Activated CD8-positive, alpha-beta T cell treated with anti-CD3 and anti-CD28 coated beads, Interleukin-2, amount 10 ng/mL, durations not matched to agents 7 days and 5 days (primary cell): Measurements from ENCODE around the gene AADACL2. TPM values are rescaled to one million over a fixed set of nuclear protein-coding genes. Genes with fewer than 3 reads are reported as not detected.

Experiments used
- ATAC-seq: fragments of 150-1000 bp; cut with Tn5 transposase; one replicate; pipeline ENCODE4 v1.10.0; 2021; ENCODE audit warnings: moderate library complexity
- CTCF ChIA-PET: fragments of 350-600 bp; sonication (Branson Sonifier 250); formaldehyde crosslinking; loops from one replicate; lab custom pipeline; 2021; ENCODE audit warnings: antibody characterized with exemption; lab: Charles Lee
- POLR2A ChIA-PET: fragments of 350-600 bp; sonication (Branson Sonifier 250); formaldehyde crosslinking; loops from one replicate; lab custom pipeline; 2021; ENCODE audit warnings: antibody characterized with exemption; lab: Charles Lee
- DNase-seq: peaks from one replicate; pipeline ENCODE4 v3.0.0-alpha.2; 2020
- H3K27ac Mint-ChIP-seq: one replicate; pipeline ENCODE4 v1.8.0; 2021; ENCODE audit warnings: mild to moderate bottlenecking, mixed read lengths
- H3K27me3 Mint-ChIP-seq: one replicate; pipeline ENCODE4 v1.8.0; 2021; ENCODE audit warnings: low read depth, mixed read lengths
- H3K36me3 Mint-ChIP-seq: one replicate; pipeline ENCODE4 v1.8.0; 2021; ENCODE audit warnings: low read depth, mixed read lengths
- H3K4me1 Mint-ChIP-seq: one replicate; pipeline ENCODE4 v1.8.0; 2021; ENCODE audit warnings: low read depth, mixed read lengths
- H3K4me3 Mint-ChIP-seq: one replicate; pipeline ENCODE4 v1.8.0; 2021; ENCODE audit warnings: mild to moderate bottlenecking, mixed read lengths
- H3K9me3 Mint-ChIP-seq: one replicate; pipeline ENCODE4 v1.8.0; 2022; ENCODE audit warnings: mixed read lengths; ENCODE audit not compliant: insufficient read depth
- total RNA-seq, 2 experiments: library from RNA; stranded (reverse); gene quantifications; one replicate each; pipeline ENCODE4 v1.2.3, GENCODE V29; 2021

Gene AADACL2
- not detected for total RNA-seq

DNA sequence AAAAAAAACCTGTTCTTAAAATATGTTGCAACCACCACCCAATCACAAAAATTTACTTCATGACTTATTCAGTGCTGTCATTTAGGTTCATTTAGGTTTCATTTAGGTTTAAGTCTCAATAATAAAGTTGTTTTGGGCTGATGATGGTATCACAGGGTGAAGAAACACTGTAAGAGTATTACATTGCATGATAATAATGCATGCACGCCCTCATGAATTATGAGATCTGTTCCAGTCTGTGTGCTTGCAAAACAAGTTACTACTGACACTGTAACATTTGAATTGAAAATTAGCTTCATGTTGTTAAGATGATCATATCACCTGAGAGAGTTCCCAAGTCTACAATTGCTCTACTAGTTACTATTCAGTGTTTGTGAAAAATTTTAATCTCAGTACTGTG is at the start of gene AADACL2:
TSS of gene AADACL2 (plus strand) at position 315 of the 400 bp plus-strand sequence. CDS start 109 bp downstream, outside the sequence.
- no peak for ATAC-seq
- Mint-ChIP-seq H3K36me3 (no peaks in the 10 kb centered on the region), H3K4me3 (no peak within 1 kb of the TSS), H3K27ac (no peak within 1 kb of the TSS), H3K4me1 (no peaks in the 10 kb centered on the region), H3K27me3 (no peaks in the 10 kb centered on the region), H3K9me3 (no peaks in the 10 kb centered on the region)
- ChIA-PET CTCF (interaction anchor here (0.7 to 1.1 kb wide), 2 partner anchors 9 to 13 kb away, joined by 3 read pairs; no protein-coding TSS in a partner anchor), POLR2A (no interaction called here)
- no peak for DNase-seq

DNA sequence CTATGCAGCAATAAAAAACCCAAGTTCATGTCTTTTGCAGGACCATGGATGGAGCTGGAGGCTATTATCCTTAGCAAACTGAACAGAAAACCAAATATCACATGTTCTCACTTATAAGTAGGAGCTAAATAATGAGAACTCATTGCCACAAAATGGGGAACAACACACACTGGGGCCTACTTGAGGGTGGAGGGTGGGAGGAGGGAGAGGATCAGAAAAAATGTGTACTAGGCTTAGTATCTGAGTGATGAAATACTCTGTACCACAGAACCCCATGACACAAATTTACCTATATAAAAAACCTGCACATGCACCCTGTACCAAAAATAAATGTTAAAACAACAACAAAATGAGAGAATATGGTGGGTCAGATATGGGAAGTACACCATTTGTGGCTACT is 49.6 kb upstream of the AADACL2 start:
- CTCF ChIA-PET: no interaction called here

DNA sequence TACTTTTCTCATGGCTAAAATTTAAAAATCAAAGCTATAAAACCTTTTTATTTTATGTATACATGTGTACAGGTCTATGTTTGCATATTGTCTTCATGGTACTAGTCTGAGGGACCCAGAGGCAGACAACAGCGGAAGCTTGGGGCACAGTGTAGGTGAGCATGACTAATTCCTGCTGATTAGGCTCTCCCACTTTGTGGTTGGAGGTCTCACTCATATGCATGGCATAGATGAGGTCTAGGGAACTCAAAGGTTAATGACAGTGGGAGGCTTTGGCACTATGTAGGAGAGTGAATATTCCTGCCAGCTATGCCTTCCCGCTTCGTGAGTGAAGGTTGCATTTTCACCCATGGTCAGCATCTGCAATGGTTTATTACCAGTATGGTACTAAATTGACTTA is 47.5 kb upstream of the AADACL2 start:
- Mint-ChIP-seq H3K4me1 (no peaks in the 10 kb centered on the region), H3K36me3 (no peaks in the 10 kb centered on the region), H3K9me3 (no peaks in the 10 kb centered on the region), H3K27me3 (no peaks in the 10 kb centered on the region), H3K4me3 (no peak overlapping the region), H3K27ac (no peak overlapping the region)
- DNase-seq (no peak), ATAC-seq (no peak)
- ChIA-PET POLR2A (no interaction called here), CTCF (no interaction called here)

More for the DNA sequence above, 49.6 kb upstream of the AADACL2 start:
- Mint-ChIP-seq H3K4me1 (no peaks in the 10 kb centered on the region), H3K9me3 (no peaks in the 10 kb centered on the region), H3K27me3 (no peaks in the 10 kb centered on the region), H3K27ac (no peak overlapping the region), H3K4me3 (no peak overlapping the region), H3K36me3 (no peaks in the 10 kb centered on the region)
- ATAC-seq: no peak
- no peak for DNase-seq
- POLR2A ChIA-PET: no interaction called here

GRCh38 chr3:151687076-151687475 is 46.7 kb upstream of the AADACL2 start:
- ATAC-seq: no peak
- no peaks in the 10 kb centered on the region for H3K36me3 Mint-ChIP-seq
- CTCF ChIA-PET: no interaction called here

GRCh38 chr3:151688571-151688970 is 45.2 kb upstream of the AADACL2 start:
- ChIA-PET CTCF (no interaction called here), POLR2A (no interaction called here)
- no peaks in the 10 kb centered on the region for H3K27me3 Mint-ChIP-seq
- no peaks in the 10 kb centered on the region for H3K36me3 Mint-ChIP-seq
- DNase-seq (no peak), ATAC-seq (no peak)
- H3K27ac Mint-ChIP-seq: no peak overlapping the region
- H3K4me1 Mint-ChIP-seq: no peaks in the 10 kb centered on the region
- H3K4me3 Mint-ChIP-seq: no peak overlapping the region
- H3K9me3 Mint-ChIP-seq: no peaks in the 10 kb centered on the region

More at GRCh38 chr3:151687076-151687475, 46.7 kb upstream of the AADACL2 start:
- Mint-ChIP-seq H3K4me3 (no peak overlapping the region), H3K9me3 (no peaks in the 10 kb centered on the region), H3K4me1 (no peaks in the 10 kb centered on the region), H3K27me3 (no peaks in the 10 kb centered on the region), H3K27ac (no peak overlapping the region)
- no peak for DNase-seq
- POLR2A ChIA-PET: no interaction called here

DNA sequence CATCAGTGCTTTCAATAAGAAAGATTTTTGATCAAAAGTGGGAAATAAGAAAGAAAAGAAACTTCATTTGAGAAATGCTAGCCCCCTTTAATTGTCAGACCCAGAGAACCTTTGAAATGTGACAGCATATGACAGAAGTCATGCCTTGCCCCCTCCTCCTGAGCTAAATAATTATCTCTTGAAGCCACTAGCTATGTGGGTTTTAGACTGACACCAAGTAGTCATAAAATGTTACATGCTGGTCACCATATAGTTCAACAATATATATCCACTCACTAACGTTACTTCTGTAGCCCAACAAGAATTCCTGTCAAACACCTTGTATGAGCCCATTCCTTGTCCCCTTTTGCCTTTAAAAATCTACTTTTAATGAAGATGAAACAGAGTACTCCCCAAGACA is 43.1 kb upstream of the AADACL2 start:
- H3K4me1 Mint-ChIP-seq: no peaks in the 10 kb centered on the region
- H3K9me3 Mint-ChIP-seq: no peaks in the 10 kb centered on the region
- ChIA-PET POLR2A (no interaction called here), CTCF (no interaction called here)
- no peak overlapping the region for H3K27ac Mint-ChIP-seq
- no peak for ATAC-seq
- no peak overlapping the region for H3K4me3 Mint-ChIP-seq
- no peaks in the 10 kb centered on the region for H3K27me3 Mint-ChIP-seq
- DNase-seq: no peak
- H3K36me3 Mint-ChIP-seq: no peaks in the 10 kb centered on the region

DNA sequence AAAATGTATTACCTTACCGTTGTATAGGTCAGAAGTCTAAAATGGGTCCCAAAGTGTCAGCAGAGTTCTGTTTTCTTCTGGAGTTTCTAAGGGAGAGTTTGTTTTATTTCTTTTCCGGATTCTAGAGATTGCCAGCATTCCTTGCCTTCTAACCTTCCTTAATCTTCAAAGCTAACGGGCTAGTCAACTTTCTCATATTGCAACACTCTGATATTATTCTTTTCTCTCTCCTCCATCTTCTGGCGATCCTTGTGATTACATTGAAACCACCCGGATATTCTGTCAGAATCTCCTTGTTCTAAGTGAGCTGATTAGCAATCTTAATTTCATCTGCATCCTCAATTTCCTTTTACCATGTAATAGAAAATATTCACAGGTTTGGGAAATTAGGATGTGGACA is 36.2 kb upstream of the AADACL2 start:
- Mint-ChIP-seq H3K4me3 (no peak overlapping the region), H3K4me1 (no peaks in the 10 kb centered on the region), H3K36me3 (no peaks in the 10 kb centered on the region), H3K27me3 (no peaks in the 10 kb centered on the region), H3K9me3 (no peaks in the 10 kb centered on the region), H3K27ac (no peak overlapping the region)
- DNase-seq (no peak), ATAC-seq (no peak)
- CTCF ChIA-PET: no interaction called here
- POLR2A ChIA-PET: no interaction called here

- H3K4me3 Mint-ChIP-seq: no peak overlapping the region
- no peaks in the 10 kb centered on the region for H3K27me3 Mint-ChIP-seq
- no peaks in the 10 kb centered on the region for H3K4me1 Mint-ChIP-seq
- H3K27ac Mint-ChIP-seq: no peak overlapping the region
- no peak for ATAC-seq
- DNase-seq: no peak
- H3K9me3 Mint-ChIP-seq: no peaks in the 10 kb centered on the region
- POLR2A ChIA-PET: no interaction called here
- CTCF ChIA-PET: no interaction called here
- H3K36me3 Mint-ChIP-seq: no peaks in the 10 kb centered on the region
These were observed 26.5 kb upstream of the AADACL2 start for GRCh38 chr3:151707216-151707615.

DNA sequence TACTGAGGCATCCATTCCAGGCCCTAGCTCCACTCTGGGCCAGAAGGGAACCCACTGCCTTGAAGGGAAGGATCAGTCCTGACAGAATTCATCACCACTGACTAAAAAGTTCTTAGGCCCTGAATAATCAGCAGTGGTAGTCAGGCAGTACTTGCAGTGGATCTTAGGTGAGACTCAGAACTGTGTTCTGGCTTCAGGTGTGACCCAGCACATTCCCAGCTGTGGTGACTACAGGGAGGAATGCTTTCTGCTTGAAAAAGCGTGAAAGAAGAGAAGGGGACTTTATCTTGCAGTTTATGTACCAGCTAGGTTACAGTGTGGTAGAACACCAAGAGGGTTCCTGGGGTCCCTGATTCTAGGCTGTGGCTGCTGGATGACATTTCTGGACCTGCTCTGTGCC is 24.9 kb upstream of the AADACL2 start:
- no peak for ATAC-seq
- Mint-ChIP-seq H3K4me3 (no peak overlapping the region), H3K4me1 (no peaks in the 10 kb centered on the region), H3K9me3 (peaks cover 3% of the 10 kb centered on the region), H3K36me3 (no peaks in the 10 kb centered on the region), H3K27ac (no peak overlapping the region), H3K27me3 (no peaks in the 10 kb centered on the region)
- no peak for DNase-seq
- ChIA-PET POLR2A (no interaction called here), CTCF (no interaction called here)

DNA sequence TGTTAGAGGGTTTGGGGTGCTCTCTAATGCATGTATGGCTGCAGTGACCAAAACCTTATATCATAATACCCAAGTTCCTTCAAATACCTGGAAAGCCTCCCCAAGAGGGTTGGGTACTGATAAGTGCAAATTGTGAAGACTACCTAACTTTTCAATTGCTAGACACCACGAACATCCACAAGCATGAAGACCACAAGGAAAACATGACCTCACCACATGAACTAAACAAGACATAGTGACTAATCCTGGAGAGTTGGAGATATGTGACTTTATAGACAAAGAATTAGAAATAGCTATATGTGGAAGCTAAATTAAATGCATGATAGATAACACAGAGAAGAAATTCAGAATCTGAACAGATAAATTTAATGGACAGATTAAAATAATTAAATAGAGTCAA is 23.9 kb upstream of the AADACL2 start:
- H3K9me3 Mint-ChIP-seq: peaks cover 3% of the 10 kb centered on the region
- H3K27ac Mint-ChIP-seq: no peak overlapping the region
- ChIA-PET POLR2A (interaction anchor here (0.6 kb wide), 1 partner anchor 29 kb away, joined by 4 read pairs; no protein-coding TSS in a partner anchor), CTCF (no interaction called here)
- H3K4me3 Mint-ChIP-seq: no peak overlapping the region
- no peaks in the 10 kb centered on the region for H3K36me3 Mint-ChIP-seq
- no peaks in the 10 kb centered on the region for H3K4me1 Mint-ChIP-seq
- no peaks in the 10 kb centered on the region for H3K27me3 Mint-ChIP-seq
- DNase-seq: no peak
- ATAC-seq: no peak

- Mint-ChIP-seq H3K4me3 (no peak overlapping the region), H3K27me3 (no peaks in the 10 kb centered on the region), H3K36me3 (no peaks in the 10 kb centered on the region), H3K27ac (no peak overlapping the region), H3K9me3 (no peaks in the 10 kb centered on the region), H3K4me1 (no peaks in the 10 kb centered on the region)
- CTCF ChIA-PET: no interaction called here
- ATAC-seq (no peak), DNase-seq (no peak)
- POLR2A ChIA-PET: no interaction called here
These were observed 12.4 kb upstream of the AADACL2 start for GRCh38 chr3:151721294-151721693.

DNA sequence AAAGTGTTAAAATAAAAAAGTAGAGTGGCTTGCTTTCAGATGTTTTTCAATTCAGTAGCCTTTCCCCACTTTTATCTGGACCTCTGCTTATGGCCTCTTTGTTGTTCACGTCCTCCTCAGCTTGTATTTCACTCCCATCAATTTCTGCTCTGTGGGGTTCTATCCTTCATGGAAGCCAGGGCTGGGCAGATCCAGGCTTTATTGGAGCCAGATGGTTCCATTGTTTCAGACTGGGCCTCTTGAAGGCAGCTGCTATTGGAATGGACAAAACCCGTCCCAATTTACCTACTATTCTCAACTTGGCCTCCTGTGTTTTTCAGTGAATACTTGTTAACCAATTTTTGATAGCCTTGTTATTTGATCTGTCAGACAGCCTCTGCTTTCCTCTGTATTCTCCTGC is 10.9 kb upstream of the AADACL2 start:
- Mint-ChIP-seq H3K27ac (no peak overlapping the region), H3K27me3 (no peaks in the 10 kb centered on the region), H3K36me3 (no peaks in the 10 kb centered on the region), H3K9me3 (no peaks in the 10 kb centered on the region), H3K4me3 (no peak overlapping the region), H3K4me1 (no peaks in the 10 kb centered on the region)
- ChIA-PET POLR2A (no interaction called here), CTCF (no interaction called here)
- ATAC-seq: no peak
- DNase-seq: no peak
